Parathyroid adenoma (tissue), 2 donors: ENCODE data around the gene CACNA1F.

Source experiments
- H2AFZ ChIP-seq: fragments of 300-600 bp; sonication (generic); one replicate; pipeline ENCODE4 v1.7.0; 2017; ENCODE audit warnings: antibody characterized with exemption, mild to moderate bottlenecking
- H3K27ac ChIP-seq: fragments of 300-600 bp; sonication (generic); one replicate; pipeline ENCODE4 v1.7.0; 2017
- H3K27me3 ChIP-seq: fragments of 300-600 bp; sonication (generic); one replicate; pipeline ENCODE4 v1.7.0; 2017; ENCODE audit warnings: low read length; ENCODE audit not compliant: control insufficient read depth, insufficient read depth
- H3K36me3 ChIP-seq: fragments of 300-600 bp; sonication (generic); one replicate; pipeline ENCODE4 v1.7.0; 2017; ENCODE audit warnings: low read length; ENCODE audit not compliant: control insufficient read depth, insufficient read depth
- H3K4me1 ChIP-seq: fragments of 300-600 bp; sonication (generic); one replicate; pipeline ENCODE4 v1.7.0; 2017; ENCODE audit warnings: control low read depth
- H3K4me2 ChIP-seq: fragments of 300-600 bp; sonication (generic); one replicate; pipeline ENCODE4 v1.7.0; 2017; ENCODE audit warnings: low read length
- H3K4me3 ChIP-seq: fragments of 300-600 bp; sonication (generic); one replicate; pipeline ENCODE4 v1.7.0; 2017; ENCODE audit warnings: low read depth, low read length
- H3K79me2 ChIP-seq: fragments of 300-600 bp; sonication (generic); one replicate; pipeline ENCODE4 v1.7.0; 2017; ENCODE audit warnings: control low read depth
- H3K9ac ChIP-seq: fragments of 300-600 bp; sonication (generic); one replicate; pipeline ENCODE4 v1.7.0; 2017; ENCODE audit warnings: mild to moderate bottlenecking
- H3K9me3 ChIP-seq: fragments of 300-600 bp; sonication (generic); one replicate; pipeline ENCODE4 v1.7.0; 2017; ENCODE audit warnings: low read length; ENCODE audit not compliant: control insufficient read depth
- CTCF ChIP-seq: fragments of 300-600 bp; sonication (generic); IDR thresholded peaks from one replicate; pipeline ENCODE4 v1.7.0; 2017; ENCODE audit warnings: antibody characterized with exemption, mild to moderate bottlenecking
- donor health status: primary hyperparathyroidism.

The CACNA1F gene

GRCh38 chrX:49242545-49243066 is 9.5 kb upstream of the CACNA1F start:
- H3K36me3 ChIP-seq = no peaks in the 10 kb centered on the region
- H3K27me3 ChIP-seq = no peaks in the 10 kb centered on the region
- H3K79me2 ChIP-seq = no peaks in the 10 kb centered on the region
- H2AFZ ChIP-seq = no peak overlapping the region
- no peak overlapping the region for H3K4me3 ChIP-seq
- H3K4me1 ChIP-seq = no peaks in the 10 kb centered on the region
- H3K9ac ChIP-seq = no peak overlapping the region
- H3K9me3 ChIP-seq = no peaks in the 10 kb centered on the region
- H3K4me2 ChIP-seq = no peak overlapping the region
- TF ChIP-seq CTCF = no peak
- no peak overlapping the region for H3K27ac ChIP-seq

GRCh38 chrX:49238735-49239134 is 5.6 kb upstream of the CACNA1F start:
- Histone ChIP-seq H3K9me3 (no peaks in the 10 kb centered on the region), H3K36me3 (no peaks in the 10 kb centered on the region), H2AFZ (no peak overlapping the region), H3K4me1 (no peaks in the 10 kb centered on the region), H3K27ac (no peak overlapping the region), H3K27me3 (no peaks in the 10 kb centered on the region), H3K9ac (no peak overlapping the region), H3K4me2 (no peak overlapping the region), H3K79me2 (no peaks in the 10 kb centered on the region), H3K4me3 (no peak overlapping the region)
- TF ChIP-seq CTCF = no peak

- H3K36me3 ChIP-seq = no peaks in the 10 kb centered on the region
- no peak overlapping the region for H2AFZ ChIP-seq
- no peak for TF ChIP-seq CTCF
- no peak overlapping the region for H3K9ac ChIP-seq
- no peak overlapping the region for H3K4me2 ChIP-seq
- H3K4me3 ChIP-seq = no peak overlapping the region
- H3K4me1 ChIP-seq = no peaks in the 10 kb centered on the region
- H3K79me2 ChIP-seq = no peaks in the 10 kb centered on the region
- no peaks in the 10 kb centered on the region for H3K27me3 ChIP-seq
- no peak overlapping the region for H3K27ac ChIP-seq
- no peaks in the 10 kb centered on the region for H3K9me3 ChIP-seq
Measured at GRCh38 chrX:49237060-49237459, 3.9 kb upstream of the CACNA1F start.

GRCh38 chrX:49233887-49234555 is 881 bp upstream of the CACNA1F start:
- no peak overlapping the region for H3K4me3 ChIP-seq
- H3K9ac ChIP-seq = no peak overlapping the region
- H3K27me3 ChIP-seq = no peaks in the 10 kb centered on the region
- no peaks in the 10 kb centered on the region for H3K36me3 ChIP-seq
- no peaks in the 10 kb centered on the region for H3K9me3 ChIP-seq
- no peak overlapping the region for H3K4me2 ChIP-seq
- H2AFZ ChIP-seq = no peak overlapping the region
- H3K4me1 ChIP-seq = no peaks in the 10 kb centered on the region
- H3K27ac ChIP-seq = no peak overlapping the region
- H3K79me2 ChIP-seq = no peaks in the 10 kb centered on the region
- TF ChIP-seq CTCF = no peak

- H3K9ac ChIP-seq = no peak overlapping the region
Measured at GRCh38 chrX:49232525-49232924, 615 bp downstream of the CACNA1F start.

More at GRCh38 chrX:49232525-49232924, 615 bp downstream of the CACNA1F start:
- Histone ChIP-seq H3K36me3 (no peaks in the 10 kb centered on the region), H3K4me2 (no peak overlapping the region), H3K79me2 (no peaks in the 10 kb centered on the region), H3K27ac (no peak overlapping the region), H3K4me1 (no peaks in the 10 kb centered on the region), H2AFZ (no peak overlapping the region), H3K27me3 (no peaks in the 10 kb centered on the region), H3K9me3 (no peaks in the 10 kb centered on the region), H3K4me3 (no peak overlapping the region)
- TF ChIP-seq CTCF = no peak
